ENCODE data around the gene IQCH.
A peak's percentile ranks its signal among the peaks of the same experiment; 100 is the strongest.

IQCH gene

GRCh38 chr15:67254238-67255175, at the start of gene IQCH, which contains the start of gene AAGAB:
Gene IQCH, plus strand, starts transcription at chr15:67254786. Its CDS starts 111 bp downstream, at chr15:67254897.
Gene AAGAB, minus strand, starts transcription at chr15:67254661. Its CDS starts 30 bp downstream, at chr15:67254631.
- Histone ChIP-seq H3K27ac (peak within 1 kb of the TSS; percentile 66), H3K4me3 (IDR thresholded peaks at IDR 0.05; ENCODE audit: insufficient read depth, low read depth, low read length) (no peak within 1 kb of the TSS), H3K9ac (peak within 1 kb of the TSS; percentile 73), H2AFZ (ENCODE audit: low read depth) (peak within 1 kb of the TSS; percentile 83), H3K27me3 (ENCODE audit: insufficient read depth, low read depth) (no peaks in the 10 kb centered on the region), H3K36me3 (ENCODE audit: insufficient read depth) (no peaks in the 10 kb centered on the region), H4K20me1 (ENCODE audit: insufficient read depth) (no peaks in the 10 kb centered on the region), H3K4me2 (peak within 1 kb of the TSS; percentile 52), H3K79me2 (ENCODE audit: insufficient read depth, low read depth) (peaks cover 39% of the 10 kb centered on the region), H3K4me1 (ENCODE audit: low read depth, poor library complexity, severe bottlenecking) (peaks cover 11% of the 10 kb centered on the region)
- no peak for TF ChIP-seq CTCF (conservative IDR thresholded peaks at IDR 0.05; ENCODE audit: low read depth, low read length)

GRCh38 chr15:67207555-67208207, 46.9 kb upstream of the IQCH start:
- Histone ChIP-seq H3K36me3 (ENCODE audit: insufficient read depth) (no peaks in the 10 kb centered on the region; the same call in 1 of the 2 replicates), H3K4me3 (IDR thresholded peaks at IDR 0.05; ENCODE audit: insufficient read depth, low read depth, low read length) (no peak overlapping the region), H4K20me1 (ENCODE audit: insufficient read depth) (no peaks in the 10 kb centered on the region), H2AFZ (ENCODE audit: low read depth) (no peak overlapping the region), H3K4me2 (no peak overlapping the region), H3K79me2 (ENCODE audit: insufficient read depth, low read depth) (no peaks in the 10 kb centered on the region), H3K9ac (no peak overlapping the region), H3K4me1 (ENCODE audit: low read depth, poor library complexity, severe bottlenecking) (no peaks in the 10 kb centered on the region), H3K27me3 (ENCODE audit: insufficient read depth, low read depth) (no peaks in the 10 kb centered on the region), H3K27ac (no peak overlapping the region)
- no peak for TF ChIP-seq CTCF (conservative IDR thresholded peaks at IDR 0.05; ENCODE audit: low read depth, low read length)

- no peak for TF ChIP-seq CTCF (conservative IDR thresholded peaks at IDR 0.05; ENCODE audit: low read depth, low read length)
- H3K4me2 ChIP-seq = no peak overlapping the region
- H3K27me3 ChIP-seq (ENCODE audit: insufficient read depth, low read depth) = no peaks in the 10 kb centered on the region
- H3K4me3 ChIP-seq (IDR thresholded peaks at IDR 0.05; ENCODE audit: insufficient read depth, low read depth, low read length) = no peak overlapping the region
- no peaks in the 10 kb centered on the region for H4K20me1 ChIP-seq (ENCODE audit: insufficient read depth)
- H3K36me3 ChIP-seq (ENCODE audit: insufficient read depth) = no peaks in the 10 kb centered on the region; the same call in 1 of the 2 replicates
- no peaks in the 10 kb centered on the region for H3K79me2 ChIP-seq (ENCODE audit: insufficient read depth, low read depth)
- H3K27ac ChIP-seq = no peak overlapping the region
- H3K9ac ChIP-seq = no peak overlapping the region
- H3K4me1 ChIP-seq (ENCODE audit: low read depth, poor library complexity, severe bottlenecking) = no peaks in the 10 kb centered on the region
- H2AFZ ChIP-seq (ENCODE audit: low read depth) = no peak overlapping the region
Observed at GRCh38 chr15:67208396-67208795, 46.2 kb upstream of the IQCH start.

- no peak overlapping the region for H3K4me2 ChIP-seq
- H3K27ac ChIP-seq = no peak overlapping the region
- H4K20me1 ChIP-seq (ENCODE audit: insufficient read depth) = no peaks in the 10 kb centered on the region
- H3K4me1 ChIP-seq (ENCODE audit: low read depth, poor library complexity, severe bottlenecking) = no peaks in the 10 kb centered on the region
- no peak for TF ChIP-seq CTCF (conservative IDR thresholded peaks at IDR 0.05; ENCODE audit: low read depth, low read length)
- H3K79me2 ChIP-seq (ENCODE audit: insufficient read depth, low read depth) = no peaks in the 10 kb centered on the region
- no peaks in the 10 kb centered on the region for H3K27me3 ChIP-seq (ENCODE audit: insufficient read depth, low read depth)
- H3K4me3 ChIP-seq (IDR thresholded peaks at IDR 0.05; ENCODE audit: insufficient read depth, low read depth, low read length) = no peak overlapping the region
- H2AFZ ChIP-seq (ENCODE audit: low read depth) = no peak overlapping the region
- H3K36me3 ChIP-seq (ENCODE audit: insufficient read depth) = no peaks in the 10 kb centered on the region; the same call in 1 of the 2 replicates
- H3K9ac ChIP-seq = no peak overlapping the region
Observed at GRCh38 chr15:67210555-67211168, 43.9 kb upstream of the IQCH start.

Data from KMS-11 (cell line).